ENCODE results near the gene CDKAL1. TPM values are rescaled to one million over a fixed set of nuclear protein-coding genes. Genes with fewer than 3 reads are reported as not detected.

Gene CDKAL1
- total and polyA plus RNA-seq, 2 of the 13 experiments (the other 11 are each of a cell fraction or from before 2014, with no cell fraction given): 9.5 to 27.7 TPM

DNA sequence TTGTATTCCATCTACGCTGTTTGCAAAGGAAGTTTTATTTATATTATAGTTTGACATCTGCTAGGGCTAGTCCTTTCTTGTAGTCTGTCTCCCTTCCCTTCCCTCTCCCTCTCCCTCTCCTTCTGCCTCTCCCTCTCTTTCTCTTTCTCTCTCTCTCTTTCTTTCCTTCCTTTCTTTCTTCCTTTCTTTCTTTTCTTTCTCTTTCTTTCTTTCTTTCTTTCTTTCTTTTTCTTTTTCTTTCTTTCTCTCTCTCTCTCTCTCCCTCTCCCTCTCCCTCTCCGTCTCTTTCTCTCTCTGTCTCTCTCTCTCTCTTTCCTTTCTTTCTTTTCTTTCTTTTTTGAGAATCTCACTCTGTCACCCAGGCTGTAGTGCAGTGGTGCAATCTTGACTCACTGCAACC lies 137.8 kb downstream of the CDKAL1 start (continued):
- TF ChIP-seq, protein P1, sequence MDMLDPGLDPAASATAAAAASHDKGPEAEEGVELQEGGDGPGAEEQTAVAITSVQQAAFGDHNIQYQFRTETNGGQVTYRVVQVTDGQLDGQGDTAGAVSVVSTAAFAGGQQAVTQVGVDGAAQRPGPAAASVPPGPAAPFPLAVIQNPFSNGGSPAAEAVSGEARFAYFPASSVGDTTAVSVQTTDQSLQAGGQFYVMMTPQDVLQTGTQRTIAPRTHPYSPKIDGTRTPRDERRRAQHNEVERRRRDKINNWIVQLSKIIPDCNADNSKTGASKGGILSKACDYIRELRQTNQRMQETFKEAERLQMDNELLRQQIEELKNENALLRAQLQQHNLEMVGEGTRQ (IDR thresholded peaks at IDR 0.05; ENCODE audit: low read depth, low read length): no peak
- TF ChIP-seq, protein P1 (CRISPR knock-in tag; IDR thresholded peaks at IDR 0.05; ENCODE audit: borderline replicate concordance): no peak
- TF ChIP-seq, protein P2, sequence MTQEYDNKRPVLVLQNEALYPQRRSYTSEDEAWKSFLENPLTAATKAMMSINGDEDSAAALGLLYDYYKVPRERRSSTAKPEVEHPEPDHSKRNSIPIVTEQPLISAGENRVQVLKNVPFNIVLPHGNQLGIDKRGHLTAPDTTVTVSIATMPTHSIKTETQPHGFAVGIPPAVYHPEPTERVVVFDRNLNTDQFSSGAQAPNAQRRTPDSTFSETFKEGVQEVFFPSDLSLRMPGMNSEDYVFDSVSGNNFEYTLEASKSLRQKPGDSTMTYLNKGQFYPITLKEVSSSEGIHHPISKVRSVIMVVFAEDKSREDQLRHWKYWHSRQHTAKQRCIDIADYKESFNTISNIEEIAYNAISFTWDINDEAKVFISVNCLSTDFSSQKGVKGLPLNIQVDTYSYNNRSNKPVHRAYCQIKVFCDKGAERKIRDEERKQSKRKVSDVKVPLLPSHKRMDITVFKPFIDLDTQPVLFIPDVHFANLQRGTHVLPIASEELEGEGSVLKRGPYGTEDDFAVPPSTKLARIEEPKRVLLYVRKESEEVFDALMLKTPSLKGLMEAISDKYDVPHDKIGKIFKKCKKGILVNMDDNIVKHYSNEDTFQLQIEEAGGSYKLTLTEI (CRISPR knock-in tag; conservative IDR thresholded peaks at IDR 0.05): no peak
- no peak for TF ChIP-seq ZNF383 (CRISPR knock-in tag; IDR thresholded peaks at IDR 0.05; ENCODE audit: borderline replicate concordance)
- TF ChIP-seq SATB2 (CRISPR knock-in tag; IDR thresholded peaks at IDR 0.05): no peak
- no peak for TF ChIP-seq ZSCAN12 (CRISPR knock-in tag; IDR thresholded peaks at IDR 0.05)

DNA sequence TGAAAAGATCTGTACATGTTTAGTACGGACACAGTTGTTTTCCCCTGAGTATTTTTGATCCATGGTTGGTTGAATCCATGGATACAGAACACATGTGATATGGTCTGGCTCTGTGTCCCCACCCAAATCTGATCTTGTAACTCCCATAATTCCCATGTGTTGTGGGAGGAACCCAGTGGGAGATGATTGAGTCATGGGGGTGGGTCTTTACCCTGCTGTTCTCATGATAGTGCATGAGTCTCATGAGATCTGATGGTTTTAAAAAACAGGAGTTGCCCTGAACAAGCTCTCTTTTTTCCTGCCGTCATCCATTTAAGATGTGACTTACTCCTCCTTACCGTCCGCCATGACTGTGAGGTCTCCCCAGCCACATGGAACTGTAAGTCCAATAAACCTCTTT lies 139.2 kb downstream of the CDKAL1 start:
- no peak for ATAC-seq
- Histone ChIP-seq H4K20me1 (ENCODE audit: insufficient read depth, low read length) (no peaks in the 10 kb centered on the region), H3K79me2 (ENCODE audit: insufficient read depth, low read length) (peaks cover 4% of the 10 kb centered on the region), H3K4me3 (replicated peaks in 1 of 3; ENCODE audit: insufficient read depth in 1 of 3, low read depth in 2 of 3, low read length in 3 of 3) (no peak overlapping the region), H3K27ac (ENCODE audit: extremely low read length, insufficient read depth, low read length) (no peak overlapping the region), H2AFZ (ENCODE audit: low read length) (no peak overlapping the region), H3K27me3 (ENCODE audit: control insufficient read depth in 1 of 2, insufficient read depth in 2 of 2, low read length in 2 of 2) (no peaks in the 10 kb centered on the region), H3K4me2 (ENCODE audit: low read depth, low read length) (no peak overlapping the region), H3K4me1 (ENCODE audit: insufficient read depth, low read length) (no peaks in the 10 kb centered on the region), H3K9ac (ENCODE audit: insufficient read depth, low read depth, low read length) (no peak overlapping the region), H3K9me3 (ENCODE audit: low read length) (no peaks in the 10 kb centered on the region), H3K36me3 (replicated peaks in 1 of 2; ENCODE audit: control insufficient read depth in 1 of 2, insufficient read depth in 2 of 2, low read length in 2 of 2) (no peaks in the 10 kb centered on the region)
- ChIA-PET CTCF (ENCODE audit: low intra/inter-chr PET ratio, low total read pairs) (no interaction called here), POLR2A (no interaction called here)
- in situ Hi-C loops (cut with HindIII; ENCODE audit: extremely low pct_ligation_motif_present, low pct_unique_long_range_greater_than_20kb) (no loop called here), intact Hi-C loops (cut with micrococcal nuclease; ENCODE audit: unreplicated experiment) (loop anchor here (10.0 kb wide), 1 partner anchor 679 kb away; no protein-coding TSS in a partner anchor)
- no TSS peak for BruUV-seq (replicated peaks)
- no peak for DNase-seq (ENCODE audit: low spot score)
- no peak for FAIRE-seq
- WGBS (ENCODE audit: low lambda C conversion rate): 95% methylated on average over 4 of the region's 4 CpGs
- TF ChIP-seq, protein P3, sequence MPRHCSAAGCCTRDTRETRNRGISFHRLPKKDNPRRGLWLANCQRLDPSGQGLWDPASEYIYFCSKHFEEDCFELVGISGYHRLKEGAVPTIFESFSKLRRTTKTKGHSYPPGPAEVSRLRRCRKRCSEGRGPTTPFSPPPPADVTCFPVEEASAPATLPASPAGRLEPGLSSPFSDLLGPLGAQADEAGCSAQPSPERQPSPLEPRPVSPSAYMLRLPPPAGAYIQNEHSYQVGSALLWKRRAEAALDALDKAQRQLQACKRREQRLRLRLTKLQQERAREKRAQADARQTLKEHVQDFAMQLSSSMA (CRISPR knock-in tag; IDR thresholded peaks at IDR 0.05): no peak
- no peak for TF ChIP-seq ZZZ3 (CRISPR knock-in tag; IDR thresholded peaks at IDR 0.05; ENCODE audit: borderline replicate concordance)
